ENCODE measurements around the gene ABO. TPM values are rescaled to one million over a fixed set of nuclear protein-coding genes. Genes with fewer than 3 reads are reported as not detected.

ABO gene
- total RNA-seq, 1 donor from 2014 or later = 3.7 TPM

- no peak overlapping the region for H3K4me3 Mint-ChIP-seq
- H3K9me3 Mint-ChIP-seq = no peaks in the 10 kb centered on the region
- no peaks in the 10 kb centered on the region for H3K27me3 Mint-ChIP-seq
- no peaks in the 10 kb centered on the region for H3K36me3 Mint-ChIP-seq
- H3K27ac Mint-ChIP-seq = no peak overlapping the region
- no peaks in the 10 kb centered on the region for H3K4me1 Mint-ChIP-seq (ENCODE audit: unreplicated experiment)
- TF ChIP-seq, protein P1, sequence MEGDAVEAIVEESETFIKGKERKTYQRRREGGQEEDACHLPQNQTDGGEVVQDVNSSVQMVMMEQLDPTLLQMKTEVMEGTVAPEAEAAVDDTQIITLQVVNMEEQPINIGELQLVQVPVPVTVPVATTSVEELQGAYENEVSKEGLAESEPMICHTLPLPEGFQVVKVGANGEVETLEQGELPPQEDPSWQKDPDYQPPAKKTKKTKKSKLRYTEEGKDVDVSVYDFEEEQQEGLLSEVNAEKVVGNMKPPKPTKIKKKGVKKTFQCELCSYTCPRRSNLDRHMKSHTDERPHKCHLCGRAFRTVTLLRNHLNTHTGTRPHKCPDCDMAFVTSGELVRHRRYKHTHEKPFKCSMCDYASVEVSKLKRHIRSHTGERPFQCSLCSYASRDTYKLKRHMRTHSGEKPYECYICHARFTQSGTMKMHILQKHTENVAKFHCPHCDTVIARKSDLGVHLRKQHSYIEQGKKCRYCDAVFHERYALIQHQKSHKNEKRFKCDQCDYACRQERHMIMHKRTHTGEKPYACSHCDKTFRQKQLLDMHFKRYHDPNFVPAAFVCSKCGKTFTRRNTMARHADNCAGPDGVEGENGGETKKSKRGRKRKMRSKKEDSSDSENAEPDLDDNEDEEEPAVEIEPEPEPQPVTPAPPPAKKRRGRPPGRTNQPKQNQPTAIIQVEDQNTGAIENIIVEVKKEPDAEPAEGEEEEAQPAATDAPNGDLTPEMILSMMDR (conservative IDR thresholded peaks at IDR 0.05) = no peak
- no peak for DNase-seq (ENCODE audit: extremely low spot score, unreplicated experiment)
Observed at GRCh38 chr9:133261103-133261752, 13.8 kb downstream of the ABO start.

DNA sequence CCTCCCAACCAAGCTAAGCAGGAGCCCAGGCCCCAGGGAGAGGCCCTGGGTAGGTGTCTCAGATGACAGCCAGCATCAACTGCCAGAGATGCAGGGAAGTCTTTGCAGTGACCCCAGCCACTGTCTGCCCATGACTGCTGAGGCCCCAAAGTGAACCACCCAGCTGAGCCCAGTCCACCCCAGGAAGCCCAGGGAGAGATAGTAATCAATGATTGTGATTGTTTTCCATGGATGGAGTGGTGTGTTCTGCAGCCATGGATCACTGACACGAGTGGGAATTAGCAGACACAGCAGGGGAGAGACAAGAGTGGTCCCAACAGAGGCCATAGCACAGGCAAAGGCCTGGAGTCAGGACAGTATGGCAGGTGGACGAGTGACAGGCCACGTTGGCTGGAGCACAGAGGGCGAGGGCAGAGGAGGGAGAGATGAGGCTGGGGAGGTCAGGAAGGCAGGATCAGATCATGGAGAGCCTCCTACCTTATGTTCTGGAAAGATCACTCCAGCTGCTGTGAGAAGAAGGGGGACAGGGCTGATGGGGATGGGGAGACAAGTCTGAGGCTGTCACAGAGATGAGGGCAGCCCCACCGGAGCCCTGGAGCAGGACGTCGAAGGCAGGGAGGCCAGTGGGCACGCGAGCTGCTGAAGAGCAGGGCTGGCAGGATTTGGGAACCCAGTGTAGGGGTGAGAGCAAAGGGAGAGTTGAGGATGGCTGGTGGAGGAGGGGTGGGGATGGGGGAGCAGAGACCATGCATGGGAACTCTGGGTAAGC lies 14.5 kb downstream of the ABO start:
- no peaks in the 10 kb centered on the region for H3K36me3 Mint-ChIP-seq
- no peaks in the 10 kb centered on the region for H3K9me3 Mint-ChIP-seq
- peak overlapping the region; percentile 21 for H3K27ac Mint-ChIP-seq
- H3K4me1 Mint-ChIP-seq (ENCODE audit: unreplicated experiment) = no peaks in the 10 kb centered on the region
- TF ChIP-seq, protein P1 (conservative IDR thresholded peaks at IDR 0.05) = no peak
- no peak for DNase-seq (ENCODE audit: extremely low spot score, unreplicated experiment)
- no peaks in the 10 kb centered on the region for H3K27me3 Mint-ChIP-seq
- H3K4me3 Mint-ChIP-seq = no peak overlapping the region

GRCh38 chr9:133258061-133259015 lies 16.7 kb downstream of the ABO start:
- H3K27me3 Mint-ChIP-seq = no peaks in the 10 kb centered on the region
- DNase-seq (ENCODE audit: extremely low spot score, unreplicated experiment) = no peak
- H3K27ac Mint-ChIP-seq = no peak overlapping the region
- H3K36me3 Mint-ChIP-seq = no peaks in the 10 kb centered on the region
- H3K4me1 Mint-ChIP-seq (ENCODE audit: unreplicated experiment) = no peaks in the 10 kb centered on the region
- no peaks in the 10 kb centered on the region for H3K9me3 Mint-ChIP-seq
- TF ChIP-seq, protein P1 (conservative IDR thresholded peaks at IDR 0.05) = no peak
- no peak overlapping the region for H3K4me3 Mint-ChIP-seq

DNA sequence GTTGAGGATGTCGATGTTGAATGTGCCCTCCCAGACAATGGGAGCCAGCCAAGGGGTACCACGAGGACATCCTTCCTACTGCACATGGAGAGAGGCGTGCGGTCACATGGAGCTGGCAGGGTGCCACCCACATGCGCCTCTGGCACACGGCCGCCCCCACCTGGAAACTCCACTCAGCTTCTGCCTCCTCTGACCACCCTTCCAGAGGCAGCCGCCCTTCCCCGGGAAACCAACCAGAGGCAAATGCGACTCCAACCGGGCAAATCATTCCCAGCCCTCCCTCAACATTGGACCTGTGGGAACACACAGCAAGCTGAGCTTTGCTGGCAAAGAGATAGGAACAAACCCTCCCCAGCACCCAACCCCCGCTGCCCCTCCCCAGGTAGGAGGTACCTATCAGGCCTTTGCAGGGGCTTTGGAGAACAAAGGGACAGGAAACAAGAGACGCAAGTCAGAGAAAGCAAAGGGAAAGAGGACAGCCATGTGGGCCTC lies 17.5 kb downstream of the ABO start:
- DNase-seq (ENCODE audit: extremely low spot score, unreplicated experiment) = no peak
- H3K27me3 Mint-ChIP-seq = no peaks in the 10 kb centered on the region
- peaks cover 6% of the 10 kb centered on the region for H3K4me1 Mint-ChIP-seq (ENCODE audit: unreplicated experiment)
- H3K9me3 Mint-ChIP-seq = no peaks in the 10 kb centered on the region
- TF ChIP-seq, protein P1 (conservative IDR thresholded peaks at IDR 0.05) = no peak
- H3K4me3 Mint-ChIP-seq = no peak overlapping the region
- H3K27ac Mint-ChIP-seq = no peak overlapping the region
- no peaks in the 10 kb centered on the region for H3K36me3 Mint-ChIP-seq

- Mint-ChIP-seq H3K4me3 (no peak overlapping the region), H3K9me3 (no peaks in the 10 kb centered on the region), H3K27ac (no peak overlapping the region), H3K4me1 (ENCODE audit: unreplicated experiment) (peaks cover 6% of the 10 kb centered on the region), H3K36me3 (no peaks in the 10 kb centered on the region), H3K27me3 (no peaks in the 10 kb centered on the region)
- DNase-seq (ENCODE audit: extremely low spot score, unreplicated experiment) = no peak
- TF ChIP-seq, protein P1 (conservative IDR thresholded peaks at IDR 0.05) = no peak
Observed at GRCh38 chr9:133256686-133257091, 18.3 kb downstream of the ABO start.

All from type B pancreatic cell (in vitro differentiated cells).